ENCODE results near the gene KANSL1.

The KANSL1 gene

DNA sequence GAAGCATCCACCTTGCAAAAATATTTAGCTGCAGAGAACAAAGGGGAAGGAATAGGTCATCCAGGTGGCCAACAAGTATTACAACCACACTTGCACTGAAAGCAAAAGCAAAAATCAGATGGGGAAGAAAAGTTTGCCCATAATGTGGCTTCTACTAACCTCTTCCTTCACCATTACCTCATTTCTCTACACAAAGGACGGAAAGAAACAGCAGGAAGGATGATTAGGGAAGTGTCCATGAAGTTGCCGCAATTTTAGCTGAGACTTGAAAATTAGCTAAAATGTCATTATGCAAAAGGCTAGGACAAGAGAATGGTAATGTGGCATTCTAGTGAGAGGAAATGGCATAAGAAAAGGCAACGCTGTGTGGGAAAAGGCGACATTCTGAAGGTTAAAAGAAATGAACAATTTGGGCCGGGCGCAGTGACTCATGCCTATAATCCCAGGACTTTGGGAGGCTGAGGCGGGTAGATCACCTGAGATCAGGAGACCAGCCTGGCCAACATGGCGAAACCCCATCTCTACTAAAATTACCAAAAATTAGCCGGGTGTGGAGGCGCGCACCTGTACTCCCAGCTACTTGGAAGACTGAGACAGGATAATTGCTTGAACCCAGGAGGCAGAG lies 13.7 kb downstream of the KANSL1 start:
- 91 to 95% methylated on average over 7 to 11 of the region's 11 CpGs for WGBS, 2 experiments (ENCODE audit: insufficient coverage in 2 of 2)
- no peaks in the 10 kb centered on the region for H3K9me3 ChIP-seq (ENCODE audit: control insufficient read depth, low read length)
- H3K4me1 ChIP-seq (ENCODE audit: control insufficient read depth, insufficient read depth, low read length, poor library complexity, severe bottlenecking) = peaks cover 10% of the 10 kb centered on the region
- H3K36me3 ChIP-seq (ENCODE audit: control insufficient read depth, insufficient read depth, low read length) = peaks cover 10% of the 10 kb centered on the region
- no peak overlapping the region for H3K4me3 ChIP-seq (ENCODE audit: extremely low read depth, insufficient read depth, low read length, poor library complexity, severe bottlenecking)
- no peak overlapping the region for H3K27ac ChIP-seq (ENCODE audit: low read depth, low read length, severe bottlenecking)

DNA sequence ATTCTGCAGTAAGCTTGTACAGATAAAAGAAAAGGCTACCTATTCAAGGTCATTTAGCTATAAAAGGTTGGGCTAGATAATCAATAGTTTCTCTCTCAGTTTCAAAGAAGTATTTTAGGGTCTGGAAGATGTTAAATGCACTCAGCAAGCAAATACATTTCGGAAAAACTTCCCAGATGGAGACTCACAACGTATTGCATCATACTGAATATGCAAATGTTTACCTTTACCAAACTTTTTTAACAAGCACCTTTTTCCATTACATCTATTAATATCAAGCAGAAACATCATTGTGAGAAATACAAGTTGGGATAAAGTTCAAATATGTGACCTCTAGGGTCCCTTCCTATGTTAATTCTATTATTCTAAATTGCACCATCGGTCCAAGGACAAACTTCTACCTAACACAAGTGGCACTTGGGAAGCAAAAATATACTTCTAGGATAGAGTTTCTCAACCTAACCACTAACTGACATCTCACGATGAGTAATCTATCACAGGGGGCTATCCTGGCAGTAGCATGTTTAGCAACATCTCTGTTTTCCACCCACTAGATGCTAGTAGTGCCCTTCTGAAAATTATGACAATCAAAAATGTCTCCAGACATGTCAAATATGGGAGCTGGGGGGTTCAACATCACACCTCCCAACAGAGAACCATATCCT lies 14.5 kb downstream of the KANSL1 start:
- Histone ChIP-seq H3K27ac (ENCODE audit: low read depth, low read length, severe bottlenecking) (no peak overlapping the region), H3K9me3 (ENCODE audit: control insufficient read depth, low read length) (no peaks in the 10 kb centered on the region), H3K4me1 (ENCODE audit: control insufficient read depth, insufficient read depth, low read length, poor library complexity, severe bottlenecking) (peaks cover 9% of the 10 kb centered on the region), H3K36me3 (ENCODE audit: control insufficient read depth, insufficient read depth, low read length) (peaks cover 16% of the 10 kb centered on the region), H3K4me3 (ENCODE audit: extremely low read depth, insufficient read depth, low read length, poor library complexity, severe bottlenecking) (no peak overlapping the region)
- WGBS, 2 experiments (ENCODE audit: insufficient coverage in 2 of 2) = 90 to 91% methylated on average over 2 to 3 of the region's 4 CpGs

DNA sequence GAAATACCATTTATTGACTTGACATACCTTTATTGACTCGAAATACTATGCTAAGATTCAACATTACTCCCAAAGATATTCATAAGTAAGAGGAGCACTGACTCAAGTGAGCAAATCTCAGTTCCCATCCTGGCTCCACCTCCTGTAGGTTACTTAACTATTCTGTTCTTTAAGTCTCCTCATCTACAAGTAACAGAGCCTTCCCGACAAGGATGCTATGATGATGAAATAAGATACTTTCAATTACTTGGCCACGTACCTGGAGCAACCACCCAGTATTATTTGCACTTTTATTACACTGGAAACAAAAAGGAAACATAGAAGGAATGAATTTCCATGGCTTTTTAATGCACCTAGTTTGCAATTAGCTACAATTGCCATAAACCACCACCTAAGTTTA lies 16.3 kb downstream of the KANSL1 start:
- Histone ChIP-seq H3K36me3 (ENCODE audit: control insufficient read depth, insufficient read depth, low read length) (peaks cover 22% of the 10 kb centered on the region), H3K4me1 (ENCODE audit: control insufficient read depth, insufficient read depth, low read length, poor library complexity, severe bottlenecking) (peaks cover 4% of the 10 kb centered on the region), H3K9me3 (ENCODE audit: control insufficient read depth, low read length) (no peaks in the 10 kb centered on the region), H3K27ac (ENCODE audit: low read depth, low read length, severe bottlenecking) (no peak overlapping the region), H3K4me3 (ENCODE audit: extremely low read depth, insufficient read depth, low read length, poor library complexity, severe bottlenecking) (no peak overlapping the region)
- 92 to 100% methylated on average over 1 to 2 of the region's 3 CpGs for WGBS, 2 experiments (ENCODE audit: insufficient coverage in 2 of 2)

DNA sequence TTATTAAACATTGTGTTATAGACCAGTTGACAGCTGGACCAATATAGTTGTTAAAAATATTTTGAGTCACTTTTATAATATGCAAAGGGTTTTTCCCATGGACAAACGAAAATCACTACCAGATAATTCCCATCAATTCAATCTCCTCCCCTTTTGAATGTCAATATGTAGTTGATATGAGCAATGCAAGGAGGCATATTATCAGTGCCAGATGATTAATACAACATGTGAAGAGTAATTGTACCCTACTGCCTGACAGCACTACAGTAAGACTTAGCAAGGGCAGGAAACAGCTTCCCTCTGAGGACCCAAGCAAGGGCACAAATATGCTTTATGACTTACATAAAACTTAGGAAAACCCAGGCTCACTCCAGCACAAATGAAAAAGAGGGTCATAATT lies 17.3 kb downstream of the KANSL1 start:
- H3K4me3 ChIP-seq (ENCODE audit: extremely low read depth, insufficient read depth, low read length, poor library complexity, severe bottlenecking) = no peak overlapping the region

DNA sequence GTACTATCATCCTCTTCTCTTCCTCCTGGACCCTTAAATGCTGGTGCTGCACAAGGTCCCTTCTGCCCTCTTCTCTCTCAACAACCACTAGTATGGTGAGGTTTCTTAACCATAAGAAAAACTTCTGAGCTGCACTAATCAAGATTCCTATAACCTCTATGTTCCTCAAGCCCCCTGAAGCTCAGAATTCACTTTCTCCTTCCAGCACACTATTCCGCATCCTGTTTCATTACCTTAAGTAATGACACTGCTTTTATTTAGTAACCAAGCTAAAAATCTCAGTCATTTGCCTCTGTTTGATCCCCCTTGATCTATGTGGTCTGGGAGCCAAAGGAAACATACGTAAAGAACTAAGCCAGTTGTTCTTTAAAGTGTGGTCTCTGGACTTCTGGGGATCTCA lies 20.1 kb downstream of the KANSL1 start:
- no peak overlapping the region for H3K27ac ChIP-seq (ENCODE audit: low read depth, low read length, severe bottlenecking)

More for the DNA sequence above, 17.3 kb downstream of the KANSL1 start:
- no peaks in the 10 kb centered on the region for H3K9me3 ChIP-seq (ENCODE audit: control insufficient read depth, low read length)
- H3K27ac ChIP-seq (ENCODE audit: low read depth, low read length, severe bottlenecking) = no peak overlapping the region
- no CpG with 5 or more reads among the region's 1 CpG for WGBS, 2 experiments (ENCODE audit: insufficient coverage in 2 of 2)
- peaks cover 33% of the 10 kb centered on the region for H3K36me3 ChIP-seq (ENCODE audit: control insufficient read depth, insufficient read depth, low read length)
- peaks cover 4% of the 10 kb centered on the region for H3K4me1 ChIP-seq (ENCODE audit: control insufficient read depth, insufficient read depth, low read length, poor library complexity, severe bottlenecking)

DNA sequence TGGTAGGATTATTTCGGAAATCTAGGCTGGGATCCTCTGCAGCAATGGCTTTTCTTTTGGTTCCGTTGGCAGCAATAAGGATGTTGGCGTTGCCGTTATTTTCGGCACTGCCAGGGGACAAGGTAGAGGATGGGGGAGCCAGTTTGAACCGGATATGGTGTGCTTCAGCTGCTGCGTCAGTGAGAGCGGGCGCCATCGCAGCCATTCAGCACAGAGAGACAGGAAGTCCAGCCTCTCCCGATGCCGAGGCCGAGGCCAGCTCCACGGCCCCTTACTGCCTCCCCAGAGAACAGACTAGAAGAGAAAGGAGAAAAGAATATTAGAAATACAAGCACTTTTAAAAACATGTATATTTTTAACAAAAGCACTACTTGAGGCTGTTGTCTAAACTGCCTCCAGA lies 21.3 kb downstream of the KANSL1 start:
- Histone ChIP-seq H3K4me3 (ENCODE audit: extremely low read depth, insufficient read depth, low read length, poor library complexity, severe bottlenecking) (no peak overlapping the region), H3K27ac (ENCODE audit: low read depth, low read length, severe bottlenecking) (no peak overlapping the region), H3K9me3 (ENCODE audit: control insufficient read depth, low read length) (no peaks in the 10 kb centered on the region), H3K36me3 (ENCODE audit: control insufficient read depth, insufficient read depth, low read length) (peaks cover 64% of the 10 kb centered on the region), H3K4me1 (ENCODE audit: control insufficient read depth, insufficient read depth, low read length, poor library complexity, severe bottlenecking) (no peaks in the 10 kb centered on the region)
- WGBS, 2 experiments (ENCODE audit: insufficient coverage in 2 of 2) = 97 to 98% methylated on average over 7 to 8 of the region's 14 CpGs

More for the DNA sequence above, 20.1 kb downstream of the KANSL1 start:
- no peak overlapping the region for H3K4me3 ChIP-seq (ENCODE audit: extremely low read depth, insufficient read depth, low read length, poor library complexity, severe bottlenecking)
- peaks cover 59% of the 10 kb centered on the region for H3K36me3 ChIP-seq (ENCODE audit: control insufficient read depth, insufficient read depth, low read length)
- H3K9me3 ChIP-seq (ENCODE audit: control insufficient read depth, low read length) = no peaks in the 10 kb centered on the region
- H3K4me1 ChIP-seq (ENCODE audit: control insufficient read depth, insufficient read depth, low read length, poor library complexity, severe bottlenecking) = no peaks in the 10 kb centered on the region
- whole genome bisulfite sequencing, 2 experiments (ENCODE audit: insufficient coverage in 2 of 2) = 78 to 100% methylated on average over 1 of the region's 2 CpGs

DNA sequence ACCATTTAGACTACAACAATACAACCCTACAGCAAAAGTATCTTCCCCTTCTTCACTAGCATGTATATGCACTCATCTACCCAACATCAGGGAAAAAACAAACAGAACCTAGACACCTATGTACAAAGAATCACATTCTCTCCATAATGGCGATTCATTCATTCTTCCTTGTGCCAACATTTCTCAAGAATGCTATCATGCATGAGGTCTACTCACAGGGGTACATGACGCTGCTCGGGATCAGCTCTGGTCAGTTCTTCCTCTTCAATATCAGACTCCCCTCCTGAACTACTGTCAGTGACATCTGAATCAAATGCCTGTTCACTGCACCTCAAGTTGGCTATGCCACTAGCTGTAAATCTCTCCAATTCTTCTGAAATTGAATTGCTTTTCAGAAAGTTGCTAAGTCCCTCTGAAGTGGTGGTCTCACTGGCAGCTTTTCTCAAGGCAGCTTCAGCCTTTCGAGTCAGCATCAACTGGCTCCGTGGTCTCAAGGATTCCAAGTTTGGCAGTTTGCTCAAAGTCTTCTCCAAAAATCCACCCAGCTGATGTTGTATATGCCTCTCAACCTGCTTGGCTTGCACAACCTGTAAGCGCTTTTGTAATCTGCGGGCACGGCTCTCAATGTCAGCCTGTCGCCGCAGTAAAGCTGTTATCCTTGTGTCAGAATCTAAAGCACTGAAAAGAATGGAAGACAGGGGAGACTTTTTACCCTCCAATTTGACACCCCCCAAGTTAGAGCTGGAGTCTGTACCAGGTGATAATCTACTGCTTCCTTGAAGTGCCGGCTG lies 22.4 kb downstream of the KANSL1 start:
- Histone ChIP-seq H3K27ac (ENCODE audit: low read depth, low read length, severe bottlenecking) (no peak overlapping the region), H3K4me3 (ENCODE audit: extremely low read depth, insufficient read depth, low read length, poor library complexity, severe bottlenecking) (no peak overlapping the region), H3K9me3 (ENCODE audit: control insufficient read depth, low read length) (no peaks in the 10 kb centered on the region), H3K36me3 (ENCODE audit: control insufficient read depth, insufficient read depth, low read length) (peaks cover 71% of the 10 kb centered on the region), H3K4me1 (ENCODE audit: control insufficient read depth, insufficient read depth, low read length, poor library complexity, severe bottlenecking) (no peaks in the 10 kb centered on the region)
- WGBS, 2 experiments (ENCODE audit: insufficient coverage in 2 of 2) = 94 to 97% methylated on average over 8 to 9 of the region's 11 CpGs

DNA sequence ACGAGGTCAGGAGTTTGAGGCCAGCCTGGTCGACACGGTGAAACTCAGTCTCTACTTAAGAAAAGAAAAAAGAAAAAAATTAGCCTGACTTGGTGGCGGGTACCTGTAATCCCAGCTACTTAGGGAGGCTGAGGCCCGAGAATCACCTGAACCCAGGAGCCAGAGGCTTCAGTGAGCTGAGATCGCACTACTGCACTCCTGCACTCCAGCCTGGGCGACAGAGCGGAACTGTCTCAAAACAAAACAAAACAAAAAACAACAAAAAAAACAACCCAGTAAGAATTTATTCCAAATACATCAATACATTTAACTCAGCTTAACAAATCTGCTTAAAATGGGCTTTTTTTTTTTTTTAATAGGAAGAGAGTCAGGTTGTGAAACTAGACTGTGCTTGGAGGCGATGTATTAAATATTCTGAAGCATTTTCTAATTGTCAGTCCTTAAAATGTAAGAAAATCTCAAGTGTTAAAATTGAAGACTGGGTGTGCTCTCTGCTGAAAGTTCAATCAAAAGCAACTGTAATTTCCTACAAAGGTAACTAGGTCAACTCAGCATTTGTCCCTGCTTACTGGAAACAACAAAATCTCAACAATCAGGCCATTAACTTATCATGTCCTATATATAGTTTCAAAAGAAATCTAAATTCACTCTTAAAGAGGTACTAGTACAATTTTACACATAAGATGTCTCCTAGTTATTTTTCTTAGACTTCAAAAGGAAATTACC lies 23.2 kb downstream of the KANSL1 start:
- WGBS, 2 experiments (ENCODE audit: insufficient coverage in 2 of 2) = 98 to 100% methylated on average over 4 to 6 of the region's 9 CpGs
- Histone ChIP-seq H3K27ac (ENCODE audit: low read depth, low read length, severe bottlenecking) (no peak overlapping the region), H3K9me3 (ENCODE audit: control insufficient read depth, low read length) (no peaks in the 10 kb centered on the region), H3K36me3 (ENCODE audit: control insufficient read depth, insufficient read depth, low read length) (peaks cover 70% of the 10 kb centered on the region), H3K4me3 (ENCODE audit: extremely low read depth, insufficient read depth, low read length, poor library complexity, severe bottlenecking) (no peak overlapping the region), H3K4me1 (ENCODE audit: control insufficient read depth, insufficient read depth, low read length, poor library complexity, severe bottlenecking) (no peaks in the 10 kb centered on the region)

DNA sequence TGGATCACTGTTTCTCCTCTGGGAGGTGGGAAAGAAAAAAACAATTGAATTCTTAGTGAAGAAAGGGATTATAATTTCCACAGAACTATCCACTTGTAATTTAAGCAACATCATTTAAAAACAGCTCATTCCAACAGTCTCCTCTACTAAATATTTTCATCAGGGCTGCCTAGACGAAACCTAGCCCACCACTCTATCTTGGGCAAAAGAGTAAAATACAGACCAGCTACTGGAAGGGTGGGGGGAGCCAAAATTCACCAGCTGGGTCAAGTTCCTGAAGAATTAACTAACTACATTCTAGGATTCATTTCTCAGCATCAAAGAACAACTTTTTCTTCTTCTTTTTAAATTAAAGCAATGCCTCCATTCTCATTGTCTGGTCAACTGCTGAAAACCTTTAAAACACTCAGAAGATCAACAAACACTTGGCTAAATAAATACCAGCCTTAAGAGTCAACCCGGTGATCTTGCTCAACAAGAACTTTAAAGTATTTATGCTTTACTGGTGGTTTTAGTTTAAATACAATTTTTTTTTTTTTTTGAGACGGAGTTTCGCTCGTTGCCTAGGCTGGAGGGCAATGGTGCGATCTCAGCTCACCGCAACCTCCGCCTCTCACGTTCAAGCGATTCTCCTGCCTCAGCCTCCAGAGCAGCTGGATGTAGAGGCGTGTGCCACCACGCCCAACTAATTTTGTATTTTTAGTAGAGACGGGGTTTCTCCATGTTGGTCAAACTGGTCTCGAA lies 25.2 kb downstream of the KANSL1 start:
- WGBS, 2 experiments (ENCODE audit: insufficient coverage in 2 of 2) = 97% methylated on average over 4 to 13 of the region's 14 CpGs
- Histone ChIP-seq H3K4me1 (ENCODE audit: control insufficient read depth, insufficient read depth, low read length, poor library complexity, severe bottlenecking) (no peaks in the 10 kb centered on the region), H3K36me3 (ENCODE audit: control insufficient read depth, insufficient read depth, low read length) (peaks cover 61% of the 10 kb centered on the region), H3K4me3 (ENCODE audit: extremely low read depth, insufficient read depth, low read length, poor library complexity, severe bottlenecking) (no peak overlapping the region), H3K9me3 (ENCODE audit: control insufficient read depth, low read length) (no peaks in the 10 kb centered on the region), H3K27ac (ENCODE audit: low read depth, low read length, severe bottlenecking) (no peak overlapping the region)

DNA sequence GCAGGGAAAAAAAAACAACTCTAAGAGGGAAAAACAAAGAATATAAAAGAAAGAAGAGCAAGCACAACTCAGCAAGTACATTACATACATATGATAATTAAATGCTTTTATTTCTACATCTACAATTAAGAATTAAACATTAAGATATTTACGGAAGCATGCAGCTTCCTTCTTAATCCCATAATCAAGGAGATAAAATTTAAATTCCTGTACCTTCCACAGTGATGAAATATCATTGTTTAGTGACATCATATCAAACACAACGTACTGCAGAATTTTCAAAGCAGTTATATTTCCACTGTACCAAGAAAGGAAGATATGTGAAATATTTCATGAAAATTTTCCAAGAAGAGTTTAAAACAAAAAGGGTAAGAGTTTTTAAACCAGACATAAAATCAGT lies 26.0 kb downstream of the KANSL1 start:
- H3K4me1 ChIP-seq (ENCODE audit: control insufficient read depth, insufficient read depth, low read length, poor library complexity, severe bottlenecking) = no peaks in the 10 kb centered on the region
- WGBS, 2 experiments (ENCODE audit: insufficient coverage in 2 of 2) = 100% methylated on average over 1 of the region's 2 CpGs; no CpG with 5 or more reads in 1 of the 2 experiments
- peaks cover 66% of the 10 kb centered on the region for H3K36me3 ChIP-seq (ENCODE audit: control insufficient read depth, insufficient read depth, low read length)
- H3K27ac ChIP-seq (ENCODE audit: low read depth, low read length, severe bottlenecking) = no peak overlapping the region
- no peaks in the 10 kb centered on the region for H3K9me3 ChIP-seq (ENCODE audit: control insufficient read depth, low read length)
- H3K4me3 ChIP-seq (ENCODE audit: extremely low read depth, insufficient read depth, low read length, poor library complexity, severe bottlenecking) = no peak overlapping the region
